Mucosa of descending colon (tissue), 3 donors: Measurements from ENCODE around the gene VAV3. TPM values are rescaled to one million over a fixed set of nuclear protein-coding genes. Genes with fewer than 3 reads are reported as not detected.
A peak's percentile ranks its signal among the peaks of the same experiment; 100 is the strongest.

Experiments used
- ATAC-seq: fragments of 200-7000 bp; cut with Tn5 transposase; one replicate; pipeline ENCODE4 v1.9.1; 2020; ENCODE audit warnings: mild to moderate bottlenecking, moderate library complexity
- DNase-seq, 3 donors: peaks; one replicate each; pipeline ENCODE4 v3.0.0-alpha.2; 2020
- H3K36me3 ChIP-seq: fragments of 200-600 bp; one replicate; pipeline ENCODE4 v1.8.0; 2021; ENCODE audit warnings: low read depth, mild to moderate bottlenecking
- H3K4me1 ChIP-seq: fragments of 200-600 bp; one replicate; pipeline ENCODE4 v1.8.0; 2021; ENCODE audit warnings: low read depth, mild to moderate bottlenecking
- H3K4me3 ChIP-seq: fragments of 200-600 bp; one replicate; pipeline ENCODE4 v1.8.0; 2021; ENCODE audit warnings: mild to moderate bottlenecking
- H3K9me3 ChIP-seq: fragments of 200-600 bp; one replicate; pipeline ENCODE4 v1.8.0; 2021; ENCODE audit warnings: mild to moderate bottlenecking
- intact Hi-C, 2 donors: fragments of 100-400 bp; cut with DNase I in 1 of 2; cut with micrococcal nuclease in 1 of 2; formaldehyde crosslinking; loops; one replicate each; pipeline versions ENCODE4 v1.11.0 to v1.11.1; 2022; cut with DNase I, micrococcal nuclease
- total RNA-seq, 3 donors: library from RNA; stranded (reverse); fragmentation: NEBNext Ultra II Directional in 2 of 3; extraction: Animal tissue kit (Norgen Biotek cat#: 25700) in 2 of 3; gene quantifications; one replicate each; pipeline versions ENCODE4 v1.2.1 to v1.2.4, GENCODE V29; 2021 to 2023
- TF ChIP-seq, protein P1 (sequence below): fragments of 200-600 bp; IDR thresholded peaks from one replicate; pipeline ENCODE4 v1.8.0; 2022; ENCODE audit warnings: antibody characterized with exemption, mild to moderate bottlenecking
- donor health status: DM: no; HTN: no; CAD: no; lungs with moderate emphysema.
- donor health status: DM: no; HTN: no; CAD: no.
- donor health status: DM: no; HTN: yes; CAD: no.

VAV3 gene
- total RNA-seq, 3 donors from 2014 or later: 41.3 to 142 (median 101) TPM

DNA sequence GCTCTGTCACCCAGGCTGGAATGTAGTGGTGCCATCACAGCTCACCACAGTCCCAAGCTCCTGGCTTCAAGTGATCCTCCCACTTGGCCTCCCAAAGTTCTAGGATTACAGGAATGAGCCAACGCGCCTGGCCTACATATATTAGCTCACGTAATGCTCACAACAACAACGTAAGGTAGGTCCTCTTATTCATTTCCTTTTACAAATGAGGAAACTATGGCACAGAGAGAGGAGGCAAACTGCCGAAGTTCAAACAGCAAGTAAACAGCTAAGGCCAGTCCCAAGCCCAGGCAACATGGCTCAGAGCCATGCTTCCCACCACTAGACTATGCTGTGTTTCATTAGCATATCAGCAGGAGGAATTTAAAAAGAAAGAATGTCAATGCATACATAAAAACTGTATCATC is 284.4 kb downstream of the VAV3 start:
- Histone ChIP-seq H3K36me3 (no peaks in the 10 kb centered on the region), H3K9me3 (no peaks in the 10 kb centered on the region), H3K4me1 (peaks cover 21% of the 10 kb centered on the region), H3K4me3 (no peak overlapping the region)
- ATAC-seq (peak; percentile 49), DNase-seq (peak; percentile 37 to 62 (median 50))
- intact Hi-C loops: no loop called here
- TF ChIP-seq, protein P1, sequence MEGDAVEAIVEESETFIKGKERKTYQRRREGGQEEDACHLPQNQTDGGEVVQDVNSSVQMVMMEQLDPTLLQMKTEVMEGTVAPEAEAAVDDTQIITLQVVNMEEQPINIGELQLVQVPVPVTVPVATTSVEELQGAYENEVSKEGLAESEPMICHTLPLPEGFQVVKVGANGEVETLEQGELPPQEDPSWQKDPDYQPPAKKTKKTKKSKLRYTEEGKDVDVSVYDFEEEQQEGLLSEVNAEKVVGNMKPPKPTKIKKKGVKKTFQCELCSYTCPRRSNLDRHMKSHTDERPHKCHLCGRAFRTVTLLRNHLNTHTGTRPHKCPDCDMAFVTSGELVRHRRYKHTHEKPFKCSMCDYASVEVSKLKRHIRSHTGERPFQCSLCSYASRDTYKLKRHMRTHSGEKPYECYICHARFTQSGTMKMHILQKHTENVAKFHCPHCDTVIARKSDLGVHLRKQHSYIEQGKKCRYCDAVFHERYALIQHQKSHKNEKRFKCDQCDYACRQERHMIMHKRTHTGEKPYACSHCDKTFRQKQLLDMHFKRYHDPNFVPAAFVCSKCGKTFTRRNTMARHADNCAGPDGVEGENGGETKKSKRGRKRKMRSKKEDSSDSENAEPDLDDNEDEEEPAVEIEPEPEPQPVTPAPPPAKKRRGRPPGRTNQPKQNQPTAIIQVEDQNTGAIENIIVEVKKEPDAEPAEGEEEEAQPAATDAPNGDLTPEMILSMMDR: no peak

- Histone ChIP-seq H3K4me1 (peaks cover 21% of the 10 kb centered on the region), H3K36me3 (no peaks in the 10 kb centered on the region), H3K9me3 (no peaks in the 10 kb centered on the region), H3K4me3 (no peak overlapping the region)
- no peak for DNase-seq
- no peak for ATAC-seq
- TF ChIP-seq, protein P1: no peak
- intact Hi-C loops: no loop called here
Measured at GRCh38 chr1:107679411-107679953, 285.5 kb downstream of the VAV3 start.

DNA sequence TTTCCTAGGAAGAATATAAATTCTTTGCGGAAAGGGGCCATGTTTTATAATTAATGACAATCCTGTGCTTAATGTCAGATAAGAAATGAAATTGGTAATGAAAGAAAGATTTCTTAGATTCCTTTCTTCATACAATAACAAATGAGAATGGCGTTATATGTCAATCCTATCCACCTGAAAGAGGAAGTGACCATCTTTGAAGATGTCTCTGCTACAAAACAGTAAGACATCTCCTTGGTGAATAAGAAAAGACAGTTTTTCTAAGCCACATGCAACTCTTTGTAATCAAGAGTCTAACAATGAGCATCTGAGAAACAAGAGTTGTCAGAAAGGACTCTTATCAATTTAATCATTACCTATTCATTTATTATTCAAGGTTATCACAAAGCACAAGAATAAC is 286.0 kb downstream of the VAV3 start:
- Histone ChIP-seq H3K36me3 (no peaks in the 10 kb centered on the region), H3K4me1 (peaks cover 21% of the 10 kb centered on the region), H3K9me3 (no peaks in the 10 kb centered on the region), H3K4me3 (no peak overlapping the region)
- intact Hi-C loops: no loop called here
- TF ChIP-seq, protein P1: no peak
- ATAC-seq: no peak
- DNase-seq: no peak

GRCh38 chr1:107677697-107678096 is 287.3 kb downstream of the VAV3 start:
- TF ChIP-seq, protein P1: no peak
- ATAC-seq: no peak
- Histone ChIP-seq H3K4me3 (no peak overlapping the region), H3K9me3 (no peaks in the 10 kb centered on the region), H3K4me1 (peaks cover 24% of the 10 kb centered on the region), H3K36me3 (no peaks in the 10 kb centered on the region)
- intact Hi-C loops: no loop called here
- DNase-seq: peak in 1 of 3 donors; percentile 25

DNA sequence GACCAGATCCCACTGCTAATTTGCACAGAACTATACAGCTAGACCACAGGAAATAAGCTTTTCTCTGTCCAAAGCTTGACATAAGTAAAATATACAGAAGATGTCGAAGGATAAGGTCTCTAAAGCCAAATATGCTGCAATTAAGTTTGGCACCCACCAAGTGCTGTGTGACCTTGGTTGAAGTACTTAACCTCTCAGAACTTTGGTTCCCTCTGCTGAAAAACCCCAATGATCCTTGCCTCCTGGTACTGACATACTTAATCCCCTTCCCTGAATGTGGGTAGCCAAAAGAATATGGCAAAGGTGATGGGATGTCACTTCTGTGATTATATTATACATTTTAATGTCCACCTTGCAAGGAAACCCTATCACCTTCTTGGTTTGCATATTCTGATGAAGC is 290.5 kb downstream of the VAV3 start:
- Histone ChIP-seq H3K36me3 (no peaks in the 10 kb centered on the region), H3K4me1 (peaks cover 35% of the 10 kb centered on the region), H3K4me3 (no peak overlapping the region), H3K9me3 (no peaks in the 10 kb centered on the region)
- no peak for ATAC-seq
- intact Hi-C loops: no loop called here
- DNase-seq: no peak
- TF ChIP-seq, protein P1: no peak

GRCh38 chr1:107673006-107673405 is 292.0 kb downstream of the VAV3 start:
- H3K9me3 ChIP-seq: no peaks in the 10 kb centered on the region
- H3K36me3 ChIP-seq: no peaks in the 10 kb centered on the region
- ATAC-seq (no peak), DNase-seq (no peak)
- peaks cover 33% of the 10 kb centered on the region for H3K4me1 ChIP-seq
- intact Hi-C loops: no loop called here
- no peak overlapping the region for H3K4me3 ChIP-seq
- TF ChIP-seq, protein P1: no peak
